ENCODE measurements around the gene PDC.

- TF ChIP-seq CTCF (IDR thresholded peaks at IDR 0.05) (no peak), MAFK (IDR thresholded peaks at IDR 0.05; ENCODE audit: partially characterized antibody) (no peak), POLR2A (IDR thresholded peaks at IDR 0.05; ENCODE audit: low read length) (no peak), JUNB (IDR thresholded peaks at IDR 0.05) (no peak), JUN (IDR thresholded peaks at IDR 0.05) (no peak), SMC3 (IDR thresholded peaks at IDR 0.05) (no peak), EP300 (IDR thresholded peaks at IDR 0.05) (no peak), MAX (IDR thresholded peaks at IDR 0.05) (no peak), ELK1 (IDR thresholded peaks at IDR 0.05; ENCODE audit: low read depth, low read length) (no peak), REST (IDR thresholded peaks at IDR 0.05) (no peak), RAD21 (conservative IDR thresholded peaks at IDR 0.05 in 1 of 2, IDR thresholded peaks at IDR 0.05 in 1 of 2) (no peak), KDM5A (IDR thresholded peaks at IDR 0.05) (no peak)
Observed at GRCh38 chr1:186491336-186491735, 30.4 kb upstream of the PDC start.
